Measurements from ENCODE around the gene MLIP. TPM values are rescaled to one million over a fixed set of nuclear protein-coding genes. Genes with fewer than 3 reads are reported as not detected.

MLIP gene
- total and polyA plus RNA-seq, 2 of the 8 experiments (the other 6 are each of a cell fraction or from before 2014, with no cell fraction given) = not detected

DNA sequence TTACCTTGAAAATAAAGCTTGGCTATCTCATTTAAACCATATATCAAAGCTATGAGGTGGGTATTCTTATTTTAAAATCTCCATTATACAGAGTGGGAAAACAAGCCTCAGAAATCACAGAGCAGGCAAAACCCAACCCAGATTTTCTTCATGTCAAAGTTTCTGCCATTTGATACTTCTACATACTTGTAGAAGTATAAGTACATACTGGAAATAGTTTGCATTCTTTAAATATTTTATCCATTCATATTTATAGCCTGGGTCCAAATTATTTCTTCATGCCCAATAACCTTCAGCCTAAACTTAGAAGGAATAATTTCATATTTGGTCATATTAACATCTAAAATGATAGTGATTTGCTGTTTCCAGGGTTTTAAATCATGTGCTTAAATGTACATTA is 61.8 kb downstream of the MLIP start (continued):
- TF ChIP-seq BRCA1 (IDR thresholded peaks at IDR 0.05; ENCODE audit: low read depth, low read length) (no peak), CHD1 (IDR thresholded peaks at IDR 0.05; ENCODE audit: low read depth, low read length) (no peak), KDM5A (IDR thresholded peaks at IDR 0.05; ENCODE audit: low read length) (no peak), KDM4A (IDR thresholded peaks at IDR 0.05; ENCODE audit: low read depth, low read length, severe bottlenecking) (no peak), TAF1 (IDR thresholded peaks at IDR 0.05; ENCODE audit: low read depth, low read length) (no peak), HDAC6 (IDR thresholded peaks at IDR 0.05; ENCODE audit: low read depth, low read length) (no peak), CBX5 (IDR thresholded peaks at IDR 0.05; ENCODE audit: low read depth, low read length) (no peak)
